ENCODE measurements around the gene P2RX3.
"Not testable (repeated sequence)": the region's sequence is repeated elsewhere in the genome, so short reads cannot be mapped to it uniquely, and the experiment has no call there.

The P2RX3 gene

DNA sequence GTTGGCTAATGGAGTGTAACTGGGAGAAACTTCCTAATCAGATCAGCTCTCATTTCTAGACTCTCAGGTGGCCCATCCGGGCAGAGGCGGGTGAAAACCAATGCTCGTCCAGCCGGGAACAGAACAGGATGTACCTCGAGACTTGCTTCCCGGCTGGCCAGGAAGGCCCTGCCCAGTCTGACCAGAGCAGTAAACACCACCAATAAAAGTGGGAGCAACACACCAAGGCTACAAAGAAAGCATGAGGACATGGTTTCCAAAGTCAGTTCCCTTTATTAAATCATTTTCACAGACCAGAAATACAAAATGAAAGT lies 12.5 kb upstream of the P2RX3 start:
- DNase-seq = no peak

DNA sequence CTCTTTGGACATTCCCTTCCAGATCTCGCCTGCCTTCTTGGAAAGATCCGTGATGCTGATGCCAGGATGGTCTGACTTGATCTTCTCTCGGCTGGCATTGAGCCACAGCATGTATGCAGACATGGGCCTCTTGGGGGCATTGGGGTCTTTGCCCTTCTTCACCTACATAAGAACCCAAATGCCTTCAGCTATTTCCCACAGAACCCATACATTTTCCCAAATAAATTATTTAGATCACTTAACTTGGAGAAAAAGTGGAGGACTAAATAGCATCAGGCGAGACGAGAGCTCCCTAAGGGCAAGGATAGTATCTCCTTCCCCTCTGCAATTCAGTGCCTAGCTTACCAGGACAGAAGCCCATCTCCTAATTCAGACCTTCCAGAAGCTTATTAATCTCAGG lies 10.4 kb upstream of the P2RX3 start:
- DNase-seq = no peak

DNA sequence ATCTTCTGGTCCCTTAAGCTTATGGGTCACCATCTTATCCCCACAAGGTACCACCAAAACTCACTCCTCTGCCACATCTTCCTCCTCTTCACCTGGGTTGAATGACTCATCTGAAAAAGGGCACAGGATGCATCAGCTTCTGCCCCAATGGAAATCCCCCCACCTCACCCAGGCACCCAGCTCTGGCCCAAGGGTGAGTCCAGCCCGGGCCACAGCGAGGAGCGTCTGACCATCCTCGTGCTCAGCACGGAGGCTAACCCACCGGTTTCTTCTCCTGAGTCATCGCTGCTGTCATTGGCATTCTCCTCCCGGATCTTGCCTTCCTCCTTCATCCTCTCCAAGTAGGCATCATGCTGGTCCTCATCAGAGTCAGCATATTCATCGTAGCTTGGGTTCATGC lies 8.1 kb upstream of the P2RX3 start:
- DNase-seq = no peak

DNA sequence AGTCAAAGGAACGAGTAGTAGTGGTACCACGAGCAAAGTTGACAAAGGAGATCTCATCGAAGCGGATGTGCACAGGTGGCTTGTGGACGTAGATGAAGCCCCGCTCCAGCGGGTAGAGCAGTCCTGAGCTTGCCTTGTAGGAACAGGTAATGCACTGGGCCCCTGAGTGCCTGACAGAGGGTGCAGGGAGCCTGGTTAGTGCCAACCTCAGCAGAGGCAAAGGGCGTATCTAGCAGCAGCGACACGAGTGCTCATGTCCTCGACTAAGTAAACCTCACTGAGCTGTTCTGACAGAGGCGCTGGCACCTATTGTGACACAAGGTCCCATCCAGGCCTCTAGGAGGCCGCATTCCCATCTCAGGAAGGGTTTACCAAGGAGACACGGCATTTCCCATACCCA lies 6.4 kb upstream of the P2RX3 start:
- DNase-seq = no peak

DNA sequence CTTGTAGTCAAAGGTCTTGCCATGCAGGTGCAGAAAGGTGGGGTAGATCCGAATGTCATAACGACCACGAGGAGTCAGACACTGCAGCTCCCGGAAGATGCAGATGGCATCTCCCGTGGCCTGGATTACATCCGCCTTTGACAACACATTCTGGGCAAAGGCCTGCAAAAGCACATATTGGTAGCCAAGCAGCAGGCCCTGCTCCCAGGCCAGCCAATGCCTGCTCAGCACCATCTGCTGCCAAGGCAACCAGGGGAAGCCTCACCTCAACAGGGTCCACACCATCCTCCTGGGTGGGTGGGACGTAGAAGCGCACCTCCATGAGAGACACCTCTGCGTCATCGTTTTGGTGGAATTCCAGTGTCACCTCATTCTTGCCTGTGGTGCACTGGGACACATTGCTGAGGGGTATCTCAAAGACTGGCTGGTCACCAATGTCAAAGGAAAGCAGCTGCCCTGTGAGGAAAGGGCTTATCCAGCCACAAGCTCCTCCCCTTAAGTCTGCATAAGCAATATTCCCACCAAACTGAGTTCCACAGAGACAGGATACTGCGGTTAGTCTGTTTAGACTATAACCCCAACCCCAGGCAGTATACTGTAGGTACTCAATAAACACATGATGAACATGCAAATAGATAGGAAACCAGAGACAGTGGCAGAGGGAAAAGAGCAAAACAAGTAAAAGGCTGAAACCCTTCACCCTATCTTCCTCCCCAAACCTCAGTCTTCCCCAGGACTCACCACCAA lies 5.3 kb upstream of the P2RX3 start:
- DNase-seq = no peak

DNA sequence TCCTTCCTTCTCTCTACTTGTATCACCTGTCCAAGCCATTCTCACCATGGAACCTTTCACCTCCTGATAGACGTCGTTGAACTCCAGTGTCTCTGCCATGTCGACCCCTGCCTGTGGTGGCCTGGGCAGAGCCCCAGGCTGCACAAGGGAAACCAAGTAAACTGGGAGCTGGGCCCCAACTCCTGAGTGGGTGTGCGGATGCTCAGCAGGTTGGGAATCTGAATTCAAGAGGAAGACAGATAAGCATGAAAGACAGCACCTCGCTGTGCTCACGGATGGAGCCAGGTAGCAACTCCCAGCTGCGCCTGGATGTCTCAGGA lies 3.2 kb upstream of the P2RX3 start:
- DNase-seq = no peak

DNA sequence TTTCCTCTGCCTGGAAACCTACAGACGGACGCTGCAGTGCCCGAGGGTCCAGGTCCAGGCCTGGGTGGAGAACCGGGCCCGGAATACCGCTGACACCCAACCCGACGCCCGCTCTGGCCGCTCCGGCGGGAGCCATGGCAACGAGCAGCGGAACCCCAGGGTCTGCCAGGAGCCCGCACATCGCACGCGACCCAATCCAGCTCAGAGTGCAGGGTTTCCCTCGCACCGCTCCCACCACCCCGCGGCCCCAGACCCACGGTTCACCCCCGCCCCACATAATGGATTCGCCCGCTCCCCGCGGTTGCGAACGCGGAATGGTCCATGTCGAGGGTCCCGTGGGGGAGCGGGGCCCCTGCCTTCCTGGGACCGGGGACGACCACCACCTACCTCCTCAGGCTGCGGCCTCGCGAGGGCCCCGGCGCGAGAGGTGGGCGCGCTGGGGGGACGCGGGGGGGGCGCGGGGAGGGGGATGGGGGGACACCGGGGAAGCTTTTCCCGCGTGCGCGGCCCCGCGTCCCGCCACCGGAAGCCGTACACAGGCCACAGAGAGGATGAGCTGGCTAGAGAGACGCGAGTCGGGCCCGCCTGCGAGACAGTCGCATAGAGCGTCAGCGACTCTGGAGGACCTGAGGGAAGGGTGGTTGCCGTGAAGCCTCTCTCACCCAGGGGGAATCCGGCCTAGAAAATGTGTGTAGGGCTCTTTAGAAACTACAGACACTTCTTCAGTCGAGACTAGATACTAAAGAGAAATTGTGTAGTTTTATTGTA lies 2.6 kb upstream of the P2RX3 start, which contains the start of gene SSRP1:
SSRP1 (minus strand) TSS at position 550 of the 768 bp plus-strand sequence. CDS start 771 bp downstream, outside the sequence.
- peak; percentile 92 for DNase-seq

DNA sequence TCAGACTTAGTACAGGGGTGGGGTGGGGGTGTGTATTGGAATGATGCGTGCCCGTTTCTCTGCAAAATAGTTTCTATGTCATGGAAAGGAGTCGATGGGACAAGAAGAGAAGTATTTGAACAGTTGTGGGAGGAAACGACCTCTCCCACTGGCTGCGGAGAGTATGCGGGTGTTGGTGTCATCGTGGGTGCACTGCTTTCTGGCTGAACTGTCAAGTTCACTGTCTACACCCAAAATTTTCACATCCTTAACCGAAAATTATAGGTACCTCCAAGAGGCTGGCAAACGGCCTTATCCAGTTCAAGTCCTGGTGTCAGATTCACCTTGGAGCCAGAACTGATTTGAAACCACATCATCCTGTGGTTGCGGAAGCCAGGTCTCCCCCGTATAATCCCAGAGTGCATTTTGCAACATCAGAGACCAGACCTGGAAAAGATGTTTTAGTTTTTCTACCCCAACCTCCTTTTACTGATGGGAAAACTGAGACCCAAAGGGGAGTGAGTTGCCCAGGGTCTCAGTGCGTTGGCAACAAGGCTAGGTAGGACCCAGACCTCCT lies 2.0 kb upstream of the P2RX3 start:
- no peak for DNase-seq

DNA sequence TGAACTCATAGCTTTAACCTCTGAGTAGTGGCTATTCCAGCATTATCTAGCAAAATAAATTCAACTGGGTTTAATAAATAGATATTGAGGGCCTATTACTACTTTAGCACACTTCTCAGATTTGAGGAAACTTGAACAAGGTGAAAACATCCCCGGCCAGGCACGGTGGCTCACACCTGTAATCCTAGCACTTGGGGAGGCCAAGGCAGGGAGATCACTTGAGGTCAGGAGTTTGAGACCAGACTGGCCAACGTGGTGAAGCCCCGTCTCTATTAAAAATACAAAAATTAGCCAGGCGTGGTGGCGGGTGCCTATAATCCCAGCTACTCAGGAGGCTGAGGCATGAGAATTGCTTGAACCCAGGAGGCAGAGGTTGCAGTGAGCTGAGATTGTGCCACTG lies 1.3 kb upstream of the P2RX3 start:
- not testable (repeated sequence) for DNase-seq

DNA sequence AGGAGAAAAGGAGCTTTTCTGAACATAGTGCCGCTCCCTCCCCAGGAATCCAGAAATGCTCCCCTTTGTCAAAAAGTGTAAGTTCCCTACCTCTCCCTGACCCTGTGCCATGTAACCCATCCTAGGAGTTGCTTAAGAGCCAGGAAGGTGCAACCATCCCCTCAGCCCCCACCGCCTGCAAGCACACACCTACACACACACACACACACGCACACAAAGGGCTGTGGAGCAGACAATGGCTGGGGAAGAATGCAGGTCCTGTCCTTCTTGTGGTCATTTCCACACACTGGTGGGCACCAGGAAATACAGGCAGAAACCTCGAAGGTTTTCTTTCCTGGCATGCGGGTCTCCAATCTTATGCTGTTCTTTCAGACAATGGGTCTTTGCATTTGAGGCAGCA lies 1.2 kb downstream of the P2RX3 start:
- DNase-seq = no peak

DNA sequence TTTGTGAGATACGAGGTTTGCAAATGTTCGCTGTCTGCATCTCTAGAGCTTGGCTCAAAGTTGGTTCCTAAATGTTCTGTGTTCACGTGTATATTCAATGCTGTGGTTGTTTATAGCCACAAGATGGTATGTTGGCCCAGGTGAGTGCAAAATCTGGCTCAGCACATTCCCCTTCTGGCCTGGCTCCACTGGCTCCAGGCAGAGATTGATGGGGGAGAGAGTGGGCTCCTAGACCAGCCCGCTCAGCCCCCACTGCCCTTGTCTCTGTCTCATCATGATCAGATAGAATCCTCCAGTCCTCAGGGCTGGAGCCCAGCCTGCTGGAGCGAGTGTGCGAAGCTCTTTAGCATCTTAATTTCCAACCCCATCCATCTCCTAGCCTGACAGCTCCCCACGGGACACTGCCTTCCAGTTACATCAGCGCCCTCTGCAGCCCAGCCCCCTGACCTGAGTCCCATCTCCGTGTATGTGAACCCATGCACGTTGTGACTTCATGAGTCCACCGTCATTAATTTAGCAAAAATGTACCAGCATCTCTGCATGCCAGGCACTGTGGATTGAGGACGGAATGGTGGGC lies 2.0 kb downstream of the P2RX3 start:
- peak; percentile 91 for DNase-seq

DNA sequence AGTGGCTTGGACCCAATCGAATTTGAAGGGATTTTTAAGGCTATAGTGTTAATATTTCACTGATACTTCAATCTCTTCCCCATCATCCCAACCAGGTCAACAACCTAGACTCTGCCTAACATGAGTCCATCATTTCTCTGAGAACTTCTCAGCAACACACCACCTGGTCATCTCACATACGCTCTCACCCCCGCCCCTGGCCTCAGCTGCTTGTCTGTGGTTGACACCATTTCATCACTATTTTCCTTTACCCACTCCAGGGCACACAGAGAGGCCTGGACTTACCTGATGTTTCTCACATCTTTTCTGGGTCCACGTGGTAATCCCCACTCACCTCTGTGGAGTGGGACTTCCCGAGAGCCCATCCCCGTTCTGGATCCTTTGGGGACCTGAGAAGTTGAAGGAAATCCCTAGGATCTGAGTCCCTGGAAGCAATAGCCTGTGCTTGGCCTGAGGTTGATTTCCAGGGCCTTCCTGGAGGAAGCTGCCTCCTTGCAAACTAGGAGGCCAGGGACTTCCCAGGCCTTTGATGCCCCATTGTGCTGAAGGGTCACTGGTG lies 3.2 kb downstream of the P2RX3 start:
- no peak for DNase-seq

DNA sequence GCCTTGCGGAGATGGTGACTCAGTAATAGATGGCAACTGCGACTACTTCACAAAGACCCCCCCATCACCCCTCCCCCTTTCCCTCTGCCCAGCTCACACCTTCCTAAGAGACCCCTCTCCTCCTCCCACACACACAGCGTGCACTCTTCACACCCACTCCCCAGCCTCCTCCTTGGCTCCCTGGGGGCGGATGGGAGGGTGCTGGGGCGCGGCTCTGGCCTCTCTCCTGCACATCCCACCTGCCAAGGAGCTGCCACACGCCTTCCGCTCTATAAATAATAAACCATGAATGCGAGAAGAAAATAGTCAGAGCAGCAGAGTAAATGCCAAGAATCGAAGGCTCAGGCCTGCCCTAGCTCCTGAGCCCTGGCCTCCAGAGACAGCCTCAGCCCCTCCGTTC lies 4.5 kb downstream of the P2RX3 start:
- DNase-seq = no peak

DNA sequence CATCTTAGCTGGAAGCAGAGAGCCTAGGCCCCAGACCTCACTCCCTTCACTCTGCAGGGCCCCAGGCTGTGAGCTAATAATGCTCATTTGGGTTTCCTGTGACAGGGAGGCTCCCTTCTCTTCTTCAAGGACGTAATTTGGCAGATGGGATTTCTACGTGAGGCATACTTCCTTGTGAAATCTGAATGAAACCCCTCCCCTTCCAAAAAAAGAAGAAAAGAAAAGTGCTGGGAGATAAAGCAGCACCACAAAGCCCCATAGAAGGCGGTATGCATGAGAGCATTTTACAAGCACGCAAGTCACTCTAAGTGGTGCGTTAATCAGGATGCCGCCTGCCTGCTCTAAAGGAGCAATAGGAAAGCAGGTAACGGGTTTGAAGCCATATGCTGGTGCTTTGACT lies 5.7 kb downstream of the P2RX3 start:
- DNase-seq = peak; percentile 68

DNA sequence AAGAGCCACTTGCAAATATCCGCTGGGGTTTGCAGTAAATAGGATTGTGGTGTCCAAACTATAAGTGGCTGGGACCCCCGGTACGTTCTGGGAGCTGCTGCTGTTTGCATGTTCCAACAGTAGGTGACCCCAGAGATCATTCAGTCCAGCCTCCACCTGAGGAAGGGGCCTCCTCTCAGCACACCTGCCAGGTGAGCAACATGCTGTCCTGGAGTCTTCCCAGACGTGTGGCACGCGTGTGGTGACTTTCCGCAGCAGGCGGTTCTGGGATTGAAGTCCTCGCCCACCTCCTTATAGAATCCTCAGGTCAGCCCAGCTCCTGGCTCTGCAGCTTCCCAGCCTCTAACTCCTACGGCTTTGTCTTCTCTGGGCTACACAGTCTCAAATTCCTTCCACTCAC lies 6.7 kb downstream of the P2RX3 start:
- no peak for DNase-seq

DNA sequence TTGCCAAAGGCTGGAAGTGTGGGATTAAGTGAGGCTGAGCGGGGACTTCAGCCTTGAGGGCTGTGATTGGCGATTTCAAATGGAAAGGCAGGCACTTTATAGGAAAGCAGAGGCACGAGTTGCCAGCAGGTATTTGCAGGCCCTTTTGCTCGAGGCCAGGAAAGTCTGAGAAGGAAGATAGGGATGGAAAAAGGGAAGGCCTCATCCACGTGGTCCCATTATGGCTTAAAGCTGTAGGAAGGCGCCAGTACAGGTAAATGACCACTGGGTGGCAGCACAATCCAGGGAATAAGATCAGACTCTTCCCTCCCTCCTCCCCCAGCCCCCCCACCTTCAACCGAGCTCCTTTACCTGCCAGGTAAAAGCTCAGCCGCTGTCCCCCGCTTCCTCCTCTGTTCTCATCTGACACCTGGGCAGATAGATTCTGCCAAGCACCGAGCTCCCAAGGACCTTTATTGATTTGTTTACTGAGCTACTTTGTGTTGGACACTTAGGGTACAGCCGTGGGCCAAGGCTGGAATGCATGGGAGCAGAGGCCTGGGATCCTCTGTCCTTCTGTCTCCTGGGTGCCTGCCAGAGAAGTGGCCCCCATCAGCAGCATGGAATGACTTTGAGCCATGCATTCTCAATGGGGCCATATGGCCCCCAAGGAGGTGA lies 7.5 kb downstream of the P2RX3 start:
- peak; percentile 92 for DNase-seq

DNA sequence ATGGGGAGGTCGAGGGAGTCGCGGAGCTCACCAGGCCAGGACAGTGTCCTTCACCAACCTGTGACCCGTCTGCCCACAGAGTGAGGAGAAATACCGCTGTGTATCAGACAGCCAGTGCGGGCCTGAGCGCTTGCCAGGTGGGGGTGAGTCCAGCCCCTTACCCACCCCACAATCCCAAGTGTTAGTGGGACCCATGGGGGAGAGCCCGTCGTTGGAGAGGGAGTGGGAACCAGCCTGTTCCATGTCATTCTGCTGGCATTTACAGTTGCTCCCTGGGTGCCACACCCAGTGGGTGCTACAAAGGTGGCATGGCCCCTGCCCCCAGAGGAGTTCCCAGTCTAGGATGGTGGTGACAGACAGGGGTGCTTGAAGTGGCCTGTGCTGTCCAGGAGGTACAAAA lies 9.2 kb downstream of the P2RX3 start:
- DNase-seq = no peak

DNA sequence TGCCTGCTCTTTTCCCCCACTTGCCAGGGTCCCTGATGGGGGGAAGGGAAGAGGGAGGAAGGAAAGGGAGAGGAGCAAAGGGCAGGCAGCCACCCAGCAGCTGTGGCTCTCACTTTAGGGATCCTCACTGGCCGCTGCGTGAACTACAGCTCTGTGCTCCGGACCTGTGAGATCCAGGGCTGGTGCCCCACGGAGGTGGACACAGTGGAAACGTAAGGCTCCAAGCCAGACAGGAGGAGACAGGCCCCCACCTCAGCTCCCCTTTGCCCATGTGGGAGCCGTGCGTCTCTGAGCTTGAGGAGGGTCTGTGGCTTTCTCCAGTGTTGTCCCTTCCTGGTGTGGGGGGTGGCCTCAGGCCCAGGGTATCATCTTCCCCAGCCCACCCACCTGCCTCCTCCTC lies 9.9 kb downstream of the P2RX3 start:
- peak; percentile 8 for DNase-seq

DNA sequence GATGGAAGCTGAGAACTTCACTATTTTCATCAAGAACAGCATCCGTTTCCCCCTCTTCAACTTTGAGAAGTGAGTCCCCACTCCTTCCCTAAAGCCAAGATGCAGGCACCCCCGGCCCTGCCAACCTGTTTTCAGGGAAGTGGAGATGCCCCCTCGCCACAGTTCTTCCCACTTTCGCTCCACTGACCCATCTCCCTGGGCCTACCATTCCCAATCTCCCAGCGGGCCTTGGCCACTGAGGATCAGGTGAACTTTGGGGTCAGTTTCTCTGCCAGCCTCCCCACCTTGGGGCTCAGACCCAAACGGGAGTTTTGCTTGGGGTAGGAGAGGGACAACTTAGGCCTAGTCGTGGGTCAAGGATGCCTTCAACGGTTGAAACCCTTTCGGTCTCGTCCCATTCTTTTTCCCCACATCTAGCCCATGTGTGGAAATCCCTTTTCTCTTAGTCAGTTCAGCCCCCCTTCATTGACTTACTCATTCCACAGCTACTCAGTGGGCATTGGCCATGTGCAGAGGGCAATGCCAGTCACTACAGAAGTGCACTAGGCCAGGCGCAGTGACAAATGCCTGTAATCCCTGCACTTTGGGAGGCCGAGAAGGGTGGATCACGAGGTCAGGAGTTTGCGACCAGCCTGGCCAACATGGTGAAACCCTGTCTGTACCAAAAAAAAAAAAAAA lies 10.6 kb downstream of the P2RX3 start:
- no peak for DNase-seq

DNA sequence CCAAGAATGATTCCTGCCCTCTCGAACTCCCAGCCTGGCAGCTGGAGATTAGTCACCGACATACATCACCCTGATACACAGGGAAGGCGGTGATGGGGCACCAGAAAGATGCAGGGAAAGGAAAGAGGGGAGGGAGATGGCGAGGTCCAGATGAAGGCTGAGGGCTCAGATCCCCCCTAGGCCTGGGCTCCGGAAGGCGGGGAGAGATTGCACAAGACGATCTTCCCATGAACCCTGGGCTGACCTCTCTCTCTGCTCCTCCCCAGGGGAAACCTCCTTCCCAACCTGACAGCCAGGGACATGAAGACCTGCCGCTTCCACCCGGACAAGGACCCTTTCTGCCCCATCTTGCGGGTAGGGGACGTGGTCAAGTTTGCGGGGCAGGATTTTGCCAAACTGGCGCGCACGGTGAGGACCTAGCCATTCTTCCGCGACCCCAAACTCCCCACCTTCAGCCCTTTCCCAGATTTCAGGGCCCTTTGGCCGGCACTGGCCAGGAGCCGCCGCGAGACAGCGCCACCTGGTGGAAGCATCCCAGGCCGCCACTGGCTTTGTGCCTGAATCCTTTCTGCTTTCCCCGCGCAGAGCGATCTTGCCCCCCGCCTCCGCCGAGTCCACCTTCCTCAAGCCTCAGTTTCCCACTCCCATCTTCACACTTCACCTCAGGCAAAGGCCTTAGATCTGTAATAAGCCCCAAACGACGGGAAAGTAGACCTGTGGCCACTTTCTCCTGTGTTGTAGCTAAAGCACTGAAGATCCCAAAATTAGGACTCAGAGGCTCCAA lies 11.5 kb downstream of the P2RX3 start:
- no peak for DNase-seq

DNA sequence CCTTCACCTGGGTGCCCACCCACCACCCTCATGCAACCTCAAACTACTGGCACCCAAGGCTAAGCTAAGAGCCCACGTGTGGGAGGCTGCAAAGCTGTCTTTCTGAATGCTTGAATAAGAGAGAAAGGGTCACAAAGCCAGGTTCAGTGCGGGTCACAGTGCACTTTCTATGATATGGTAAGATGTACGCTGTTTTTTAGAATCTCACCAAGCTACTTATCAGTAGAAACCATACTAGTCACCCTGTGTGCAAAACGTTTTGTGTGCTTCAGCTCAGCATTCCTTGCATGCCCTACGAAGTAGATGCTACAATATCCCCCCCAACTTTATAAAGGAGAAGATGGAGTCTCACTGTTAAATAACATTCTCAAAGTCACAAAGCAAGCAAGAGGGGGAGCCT lies 14.9 kb downstream of the P2RX3 start:
- DNase-seq = no peak

DNA sequence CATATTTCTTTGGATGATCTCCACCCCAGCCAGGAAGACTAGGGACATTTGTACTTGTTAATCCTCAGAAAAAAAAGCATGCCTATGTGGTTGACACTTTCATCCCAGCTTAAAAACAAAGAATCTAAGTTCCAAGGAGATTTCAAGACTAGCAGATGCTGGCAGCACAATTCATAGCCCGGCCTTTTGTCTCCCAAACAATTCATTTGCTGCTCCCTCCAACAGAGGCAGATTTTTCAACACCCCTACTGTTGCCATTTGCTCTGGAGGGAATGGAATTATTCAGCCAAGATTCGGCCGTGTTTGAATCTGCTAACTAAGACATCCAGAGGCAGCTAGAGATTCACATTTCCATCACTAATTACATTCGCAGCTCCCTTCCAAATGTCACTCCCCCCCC lies 15.3 kb downstream of the P2RX3 start:
- DNase-seq = peak; percentile 32
